GM19372 (cell line): ENCODE measurements around the gene PRMT1.
A peak's percentile ranks its signal among the peaks of the same experiment; 100 is the strongest.

ENCODE experiments used
- ATAC-seq: cut with Tn5 transposase; IDR thresholded peaks from one replicate; pipeline ENCODE4 v1.9.1; 2021; ENCODE audit warnings: mild to moderate bottlenecking, low read depth, moderate library complexity; ENCODE audit not compliant: unreplicated experiment

PRMT1 gene

DNA sequence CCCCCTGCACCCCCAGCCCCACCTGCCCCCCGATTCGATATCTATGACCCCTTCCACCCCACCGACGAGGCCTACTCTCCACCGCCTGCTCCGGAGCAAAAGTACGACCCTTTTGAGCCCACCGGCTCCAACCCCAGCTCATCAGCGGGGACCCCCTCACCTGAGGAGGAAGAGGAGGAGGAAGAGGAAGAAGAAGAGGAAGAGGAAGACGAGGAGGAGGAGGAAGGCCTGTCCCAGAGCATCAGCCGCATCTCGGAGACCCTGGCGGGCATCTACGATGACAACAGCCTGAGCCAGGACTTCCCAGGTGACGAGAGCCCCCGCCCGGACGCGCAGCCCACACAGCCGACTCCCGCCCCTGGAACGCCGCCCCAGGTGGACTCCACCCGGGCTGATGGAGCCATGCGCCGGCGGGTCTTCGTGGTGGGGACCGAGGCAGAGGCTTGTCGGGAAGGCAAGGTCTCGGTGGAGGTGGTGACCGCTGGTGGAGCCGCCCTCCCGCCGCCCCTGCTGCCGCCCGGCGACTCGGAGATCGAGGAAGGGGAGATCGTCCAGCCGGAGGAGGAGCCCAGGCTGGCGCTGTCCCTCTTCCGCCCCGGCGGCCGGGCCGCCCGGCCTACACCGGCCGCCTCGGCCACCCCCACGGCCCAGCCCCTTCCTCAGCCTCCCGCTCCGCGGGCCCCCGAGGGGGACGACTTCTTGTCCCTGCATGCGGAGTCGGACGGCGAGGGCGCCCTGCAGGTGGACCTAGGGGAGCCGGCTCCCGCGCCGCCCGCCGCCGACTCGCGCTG lies 25.8 kb upstream of the PRMT1 start:
- no peak for ATAC-seq

DNA sequence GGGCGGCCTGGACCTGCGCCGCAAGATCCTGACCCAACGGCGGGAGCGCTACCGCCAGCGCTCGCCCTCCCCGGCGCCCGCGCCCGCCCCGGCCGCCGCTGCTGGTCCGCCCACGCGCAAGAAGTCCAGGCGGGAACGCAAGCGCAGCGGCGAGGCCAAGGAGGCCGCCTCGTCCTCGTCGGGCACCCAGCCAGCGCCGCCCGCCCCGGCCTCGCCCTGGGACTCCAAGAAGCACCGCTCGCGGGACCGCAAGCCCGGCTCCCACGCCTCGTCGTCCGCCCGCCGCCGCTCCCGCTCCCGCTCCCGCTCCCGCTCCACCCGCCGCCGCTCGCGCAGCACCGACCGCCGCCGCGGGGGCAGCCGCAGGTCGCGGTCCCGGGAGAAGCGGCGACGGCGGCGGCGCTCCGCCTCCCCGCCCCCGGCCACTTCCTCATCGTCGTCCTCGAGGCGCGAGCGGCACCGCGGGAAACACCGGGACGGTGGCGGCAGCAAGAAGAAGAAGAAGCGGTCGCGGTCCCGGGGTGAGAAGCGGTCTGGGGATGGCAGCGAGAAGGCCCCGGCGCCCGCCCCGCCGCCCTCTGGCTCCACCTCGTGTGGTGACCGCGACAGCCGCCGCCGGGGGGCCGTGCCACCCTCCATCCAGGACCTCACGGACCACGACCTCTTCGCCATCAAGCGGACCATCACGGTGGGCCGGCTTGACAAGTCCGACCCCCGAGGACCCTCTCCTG lies 25.1 kb upstream of the PRMT1 start:
- ATAC-seq, result no peak

DNA sequence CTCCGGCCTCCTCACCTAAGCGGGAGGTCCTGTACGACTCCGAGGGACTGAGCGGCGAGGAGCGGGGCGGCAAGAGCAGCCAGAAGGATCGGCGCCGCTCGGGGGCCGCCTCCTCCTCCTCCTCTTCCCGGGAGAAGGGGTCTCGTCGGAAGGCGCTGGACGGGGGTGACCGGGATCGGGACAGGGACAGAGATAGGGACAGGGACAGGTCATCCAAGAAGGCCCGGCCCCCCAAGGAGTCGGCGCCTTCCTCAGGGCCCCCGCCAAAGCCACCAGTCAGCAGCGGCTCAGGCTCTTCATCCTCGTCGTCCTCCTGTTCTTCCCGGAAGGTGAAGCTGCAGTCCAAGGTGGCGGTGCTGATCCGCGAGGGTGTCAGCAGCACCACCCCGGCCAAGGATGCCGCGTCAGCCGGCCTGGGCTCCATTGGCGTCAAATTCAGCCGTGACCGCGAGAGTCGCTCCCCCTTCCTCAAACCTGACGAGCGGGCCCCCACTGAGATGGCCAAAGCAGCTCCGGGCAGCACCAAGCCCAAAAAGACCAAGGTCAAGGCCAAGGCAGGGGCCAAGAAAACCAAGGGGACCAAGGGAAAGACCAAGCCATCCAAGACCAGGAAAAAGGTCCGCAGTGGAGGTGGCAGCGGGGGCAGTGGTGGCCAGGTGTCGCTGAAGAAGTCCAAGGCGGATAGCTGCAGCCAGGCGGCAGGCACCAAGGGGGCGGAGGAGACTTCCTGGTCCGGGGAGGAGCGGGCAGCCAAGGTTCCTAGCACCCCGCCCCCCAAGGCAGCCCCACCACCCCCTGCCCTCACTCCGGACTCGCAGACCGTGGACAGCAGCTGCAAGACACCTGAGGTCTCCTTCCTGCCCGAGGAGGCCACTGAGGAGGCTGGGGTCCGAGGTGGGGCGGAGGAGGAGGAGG lies 24.3 kb upstream of the PRMT1 start:
- ATAC-seq, result no peak

DNA sequence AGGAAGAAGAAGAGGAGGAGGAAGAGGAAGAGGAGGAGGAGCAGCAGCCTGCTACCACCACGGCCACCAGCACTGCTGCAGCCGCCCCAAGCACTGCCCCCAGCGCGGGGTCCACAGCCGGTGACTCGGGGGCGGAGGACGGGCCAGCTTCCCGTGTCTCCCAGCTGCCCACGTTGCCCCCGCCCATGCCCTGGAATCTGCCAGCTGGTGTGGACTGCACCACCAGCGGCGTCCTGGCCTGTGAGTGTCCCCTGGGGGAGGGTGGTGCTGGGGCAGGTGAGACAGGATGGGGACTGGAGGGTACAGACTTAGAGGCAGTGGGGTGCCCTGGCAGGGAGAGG lies 23.6 kb upstream of the PRMT1 start:
- ATAC-seq, result no peak

- ATAC-seq, result no peak
These were observed 22.5 kb upstream of the PRMT1 start for GRCh38 chr19:49654581-49654980.

- ATAC-seq, result no peak
These were observed 21.3 kb upstream of the PRMT1 start for GRCh38 chr19:49655570-49656455.

DNA sequence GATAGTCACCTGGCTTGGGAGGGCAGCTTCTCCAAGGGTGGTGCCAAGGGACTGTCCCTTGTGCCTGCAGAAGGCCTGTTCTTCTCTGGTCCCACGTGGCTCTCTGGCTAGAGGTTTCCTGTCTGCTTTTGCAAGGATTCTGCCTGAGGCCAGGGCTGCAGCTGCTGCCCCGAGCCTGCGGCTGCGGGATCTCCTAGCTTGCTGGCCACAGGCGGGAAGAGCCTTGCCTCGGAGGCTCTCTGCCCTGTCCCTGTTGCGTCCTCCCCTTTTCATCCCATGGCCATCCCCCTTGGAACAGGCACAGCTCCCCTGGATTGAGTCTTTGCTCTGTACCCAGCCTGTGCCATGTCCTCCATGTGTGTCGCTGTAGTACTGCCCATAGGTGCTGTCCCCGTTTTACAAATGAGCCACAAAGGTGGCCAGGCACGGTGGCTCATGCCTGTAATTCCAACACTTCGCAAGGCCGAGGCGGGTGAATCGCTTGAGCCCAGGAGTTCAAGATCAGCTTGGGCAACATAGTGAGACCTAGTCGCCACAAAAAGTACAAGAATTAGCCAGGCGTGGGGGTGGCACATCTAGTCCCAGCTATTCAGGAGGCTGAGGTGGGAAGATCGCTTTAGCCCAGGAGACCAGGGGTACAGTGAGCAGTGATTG lies 20.5 kb upstream of the PRMT1 start:
- ATAC-seq, result no peak

DNA sequence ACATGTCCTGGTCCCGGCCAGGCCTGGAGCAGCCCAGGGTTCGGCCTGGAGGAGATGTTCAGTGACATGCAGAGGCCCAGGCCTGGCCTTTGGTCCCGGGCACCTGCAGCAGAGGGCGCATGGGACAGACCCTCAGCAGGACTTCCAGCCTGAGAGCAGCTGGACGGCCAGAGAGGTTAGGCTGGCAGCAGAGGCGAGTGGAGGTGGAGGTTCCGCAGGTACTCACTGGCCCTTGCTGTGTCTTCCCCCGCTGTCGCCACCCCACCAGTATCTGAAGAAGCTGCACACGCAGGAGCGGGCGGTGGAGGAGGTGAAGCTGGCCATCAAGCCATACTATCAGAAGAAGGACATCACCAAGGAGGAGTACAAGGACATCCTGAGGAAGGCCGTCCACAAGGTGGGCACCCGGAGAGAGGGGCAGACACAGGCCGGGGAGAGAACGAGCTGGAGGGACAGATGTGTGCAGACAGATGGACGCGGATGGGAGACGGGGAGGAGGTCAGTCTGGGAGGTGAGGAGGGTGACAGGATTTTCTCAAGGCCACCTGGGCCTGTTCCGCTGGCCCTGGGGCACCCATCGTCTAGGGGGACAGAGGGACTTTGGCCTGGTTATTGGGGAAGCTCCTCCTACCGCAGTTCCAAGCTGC lies 19.5 kb upstream of the PRMT1 start:
- no peak for ATAC-seq

DNA sequence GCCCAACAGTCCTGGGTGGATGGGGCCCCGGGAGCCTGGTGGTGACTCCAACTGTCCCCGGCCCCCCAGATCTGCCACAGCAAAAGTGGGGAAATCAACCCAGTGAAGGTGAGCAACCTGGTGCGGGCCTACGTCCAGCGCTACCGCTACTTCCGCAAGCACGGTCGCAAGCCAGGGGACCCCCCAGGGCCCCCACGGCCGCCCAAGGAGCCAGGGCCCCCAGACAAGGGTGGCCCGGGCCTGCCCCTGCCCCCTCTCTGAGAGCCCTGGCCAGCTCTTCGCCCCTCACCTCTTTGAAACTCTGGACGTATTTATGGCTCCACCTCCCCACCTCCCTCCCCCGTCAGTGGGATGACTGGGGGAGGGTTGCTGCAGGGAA lies 18.9 kb upstream of the PRMT1 start:
- no peak for ATAC-seq

DNA sequence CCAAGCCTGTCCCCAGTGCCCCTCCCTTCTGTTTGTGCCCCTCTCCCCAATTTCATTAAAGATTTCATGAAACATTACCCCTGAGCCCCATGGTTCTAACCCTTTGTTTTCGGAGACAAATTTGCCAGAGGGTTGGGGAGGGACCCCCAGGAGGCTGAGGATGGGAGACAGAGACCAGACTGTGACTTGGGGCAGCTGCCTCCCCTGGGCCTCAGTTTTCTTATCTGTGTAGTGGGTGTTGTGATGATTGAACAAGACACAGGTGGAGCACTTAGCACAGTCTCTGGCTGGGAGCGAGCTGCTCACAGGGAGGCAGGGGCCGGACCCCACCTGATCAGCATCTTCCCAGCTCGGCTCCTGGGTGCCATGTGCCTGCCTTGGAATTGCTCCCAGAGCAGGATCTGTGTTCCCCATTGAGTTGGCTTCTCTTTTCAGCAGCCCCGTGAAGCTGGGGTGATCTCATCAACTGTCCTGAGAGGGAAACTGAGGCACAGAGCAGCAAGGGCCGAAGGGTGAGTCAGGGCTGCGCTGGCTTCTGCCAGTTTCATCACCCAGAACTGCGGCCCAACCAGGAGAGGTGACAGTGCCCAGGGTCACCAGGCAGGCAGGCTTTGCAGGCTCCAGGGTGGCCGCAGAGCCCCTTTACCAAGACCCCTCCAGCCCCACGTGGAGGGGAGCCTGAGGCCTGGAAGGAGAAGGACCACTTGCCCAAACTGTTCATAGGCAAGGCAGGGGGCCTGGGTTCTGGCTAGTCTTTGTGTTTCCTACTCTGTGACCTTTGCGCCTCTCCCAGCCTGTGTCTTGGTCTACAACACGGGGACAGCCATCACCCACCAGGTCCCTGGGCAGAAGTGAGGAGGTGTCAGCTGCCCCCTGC lies 18.3 kb upstream of the PRMT1 start:
- ATAC-seq, result no peak

DNA sequence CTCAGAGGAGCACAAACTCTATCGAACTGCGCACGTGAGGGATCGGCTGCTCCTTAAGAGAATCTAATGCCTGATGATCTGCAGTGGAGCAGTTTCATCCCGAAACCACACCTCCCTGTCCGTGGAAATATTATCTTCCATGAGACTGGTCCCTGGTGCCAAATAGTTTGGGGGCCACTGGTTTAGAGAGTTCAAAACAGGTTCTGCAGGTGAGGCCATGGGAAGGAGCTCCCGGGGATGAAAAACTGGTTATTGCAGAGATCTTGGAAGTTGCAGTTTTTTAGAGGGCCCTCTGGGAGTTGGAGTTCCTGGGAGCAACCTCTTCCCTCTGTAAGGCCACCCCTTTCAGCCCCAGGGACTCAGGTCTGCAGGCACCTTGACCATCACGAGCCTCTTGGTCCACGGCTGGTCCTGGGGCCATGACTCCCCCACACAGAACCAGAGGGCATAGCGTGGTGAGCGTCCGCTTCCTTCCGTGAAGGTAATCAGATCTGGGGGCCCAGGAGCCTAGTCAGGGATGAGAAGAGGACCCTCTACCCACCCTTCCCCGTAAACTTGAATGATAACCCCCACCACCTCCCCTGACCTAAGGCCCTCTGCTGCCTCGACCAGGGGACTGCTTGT lies 16.6 kb upstream of the PRMT1 start:
- ATAC-seq, result no peak

- no peak for ATAC-seq
These were observed 15.1 kb upstream of the PRMT1 start for GRCh38 chr19:49662011-49662410.

- no peak for ATAC-seq
These were observed 13.8 kb upstream of the PRMT1 start for GRCh38 chr19:49663224-49663623.

DNA sequence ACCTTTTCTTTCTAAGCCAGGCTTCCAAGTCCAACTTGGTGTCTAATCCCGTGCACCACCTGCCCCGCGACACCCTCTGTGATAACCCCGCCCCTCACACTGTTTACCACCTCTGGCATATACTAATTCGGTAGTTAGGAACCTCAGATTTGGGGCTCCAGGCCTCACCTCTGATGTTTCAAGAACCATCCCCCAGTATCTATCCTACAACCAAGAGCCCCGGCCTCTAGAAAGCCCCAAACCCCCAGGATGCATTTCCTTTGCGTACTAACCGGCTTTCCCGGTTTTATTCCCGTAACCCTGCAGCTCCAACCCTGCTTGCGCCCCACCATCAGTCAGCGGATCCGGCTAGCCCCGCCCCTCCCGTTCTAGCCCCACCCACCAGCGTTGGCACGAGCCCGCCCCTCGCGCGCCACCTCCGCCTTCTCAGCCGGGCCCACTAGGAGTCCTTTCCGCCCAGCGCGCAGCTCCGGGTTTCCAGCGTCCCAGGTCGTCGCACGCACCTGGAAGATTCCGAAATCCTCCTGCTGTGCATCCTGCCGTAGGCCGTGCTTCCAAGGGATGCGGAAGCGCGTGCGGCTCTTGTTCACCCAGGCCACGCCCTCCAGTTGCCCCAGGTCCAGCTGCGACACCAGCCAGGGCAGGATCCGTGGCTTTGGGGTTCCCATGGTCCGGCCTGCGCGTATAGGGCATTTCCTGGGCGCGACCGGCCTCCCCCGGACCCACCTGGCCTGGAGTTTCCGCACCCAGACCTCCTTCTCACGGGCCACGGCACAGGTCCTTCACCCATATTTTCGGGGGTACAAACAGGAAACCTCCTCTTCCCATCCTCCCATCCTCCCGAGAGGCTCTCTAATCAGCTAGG lies 12.7 kb upstream of the PRMT1 start:
- no peak for ATAC-seq

- ATAC-seq, result no peak
These were observed 12.1 kb upstream of the PRMT1 start for GRCh38 chr19:49665036-49665350.

DNA sequence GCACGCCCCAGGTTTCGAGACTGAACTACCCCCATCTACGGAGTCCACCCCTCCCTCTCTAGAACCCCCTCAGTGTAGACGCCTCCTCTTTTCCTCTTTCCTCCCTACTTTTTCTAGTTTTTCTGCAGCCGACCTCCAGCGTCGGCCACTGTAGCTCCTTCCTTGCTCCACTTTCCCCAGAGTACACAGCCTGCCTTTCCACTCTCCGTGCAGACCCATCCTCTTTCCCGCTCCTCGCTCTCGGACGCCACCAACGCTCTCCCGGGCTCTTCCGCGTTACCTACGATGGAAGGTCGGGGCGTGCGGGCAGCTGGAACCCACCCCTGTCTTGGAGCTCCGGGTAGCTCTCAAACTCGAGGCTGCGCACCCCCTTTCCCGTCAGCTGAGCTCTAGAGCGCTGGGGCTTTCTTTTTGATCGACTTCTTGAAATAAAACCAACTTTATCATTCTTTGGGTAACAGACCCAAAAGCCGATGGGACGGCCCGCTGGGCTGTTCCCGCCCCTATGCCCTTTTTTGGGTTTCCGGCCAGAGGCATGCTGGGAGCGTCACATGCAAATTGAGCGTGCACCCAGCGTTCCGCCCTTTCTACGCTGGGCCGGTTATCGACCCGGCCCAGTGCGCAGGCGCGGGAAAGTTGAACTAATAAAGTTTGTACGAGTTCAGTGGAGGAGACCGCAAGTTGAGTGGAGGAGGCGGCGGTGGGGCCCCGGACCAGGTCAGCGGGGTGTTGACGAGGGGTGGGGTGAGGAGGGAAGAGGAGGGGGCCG lies 11.5 kb upstream of the PRMT1 start, which contains the start of the genes BCL2L12 and IRF3:
Gene BCL2L12, plus strand, starts transcription at position 583 of the 769 bp plus-strand sequence. CDS start 760 bp downstream, outside the sequence.
Gene IRF3, minus strand, starts transcription at position 507 of the 769 bp plus-strand sequence. CDS start 1,019 bp downstream, outside the sequence.
- ATAC-seq, result peak; percentile 84
